GM18526 (cell line): Measurements from ENCODE around the gene CAMK1.

Source experiments
- POLR2A ChIP-seq: IDR thresholded peaks from 3 replicates; pipeline ENCODE4 v1.6.1; 2011; ENCODE audit not compliant: insufficient read length; ENCODE audit errors: extremely low read depth

The CAMK1 gene

DNA sequence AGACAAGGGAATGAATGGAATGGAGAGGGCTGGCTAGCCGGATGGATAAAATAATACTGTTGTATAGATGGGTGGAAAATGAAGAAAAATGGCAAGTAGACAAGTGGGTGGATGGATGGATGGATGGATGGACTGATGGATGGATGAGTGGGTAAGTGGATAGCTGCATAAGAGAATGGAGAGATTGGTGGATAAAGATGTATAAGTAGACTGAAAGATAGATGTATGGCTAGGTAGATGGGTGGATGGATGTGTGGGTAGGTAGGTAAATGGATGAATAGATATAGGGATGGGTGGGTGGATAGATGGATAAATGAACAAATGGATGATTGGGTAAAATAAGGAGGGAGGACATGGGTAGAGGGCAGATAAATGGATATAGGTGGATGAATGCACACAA, 52.2 kb downstream of the CAMK1 start:
- TF ChIP-seq POLR2A: no peak

DNA sequence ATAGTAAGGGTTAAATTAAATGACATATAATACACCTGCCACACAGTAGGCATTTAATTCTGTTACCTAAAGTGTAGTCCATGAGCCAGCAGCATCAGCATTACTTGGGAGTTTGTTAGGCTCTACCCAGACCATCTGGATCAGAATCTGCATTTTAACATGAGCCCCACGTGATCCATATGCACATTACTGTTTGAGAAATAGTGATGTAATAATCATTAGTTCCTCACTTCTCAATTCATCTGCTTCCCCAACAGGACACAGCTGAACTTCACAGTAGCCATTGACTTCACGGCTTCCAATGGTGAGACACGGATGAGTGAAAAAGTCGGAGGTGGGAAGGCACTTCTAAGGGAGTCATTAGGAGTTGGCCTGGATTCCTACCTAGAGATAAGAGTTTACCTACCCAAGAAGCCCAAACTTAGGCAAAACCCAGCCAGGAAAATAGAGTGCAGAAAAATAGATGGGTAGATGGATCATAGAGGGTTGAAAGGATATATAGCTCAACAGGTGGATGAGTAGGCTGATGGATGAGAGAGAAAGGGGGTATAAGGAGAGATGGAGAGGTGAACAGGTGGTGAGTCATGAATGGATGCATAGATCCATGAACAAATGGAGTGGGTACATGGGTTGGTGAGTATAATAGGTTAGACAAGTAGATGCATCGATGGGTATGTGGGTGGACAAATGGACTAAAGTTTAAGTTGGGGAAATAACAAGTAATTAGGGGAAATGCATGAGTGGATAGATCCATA, 52.8 kb downstream of the CAMK1 start:
- no peak for TF ChIP-seq POLR2A

GRCh38 chr3:9715764-9716437, 53.8 kb downstream of the CAMK1 start:
- TF ChIP-seq POLR2A: no peak

- TF ChIP-seq POLR2A: no peak
Measured at GRCh38 chr3:9715136-9715535, 54.6 kb downstream of the CAMK1 start.

- no peak for TF ChIP-seq POLR2A
Measured at GRCh38 chr3:9713142-9713541, 56.6 kb downstream of the CAMK1 start.

GRCh38 chr3:9712415-9712814, 57.3 kb downstream of the CAMK1 start:
- TF ChIP-seq POLR2A: no peak

GRCh38 chr3:9710174-9710739, 59.5 kb downstream of the CAMK1 start:
- no peak for TF ChIP-seq POLR2A
